ENCODE measurements around the gene TESPA1.

Gene TESPA1

DNA sequence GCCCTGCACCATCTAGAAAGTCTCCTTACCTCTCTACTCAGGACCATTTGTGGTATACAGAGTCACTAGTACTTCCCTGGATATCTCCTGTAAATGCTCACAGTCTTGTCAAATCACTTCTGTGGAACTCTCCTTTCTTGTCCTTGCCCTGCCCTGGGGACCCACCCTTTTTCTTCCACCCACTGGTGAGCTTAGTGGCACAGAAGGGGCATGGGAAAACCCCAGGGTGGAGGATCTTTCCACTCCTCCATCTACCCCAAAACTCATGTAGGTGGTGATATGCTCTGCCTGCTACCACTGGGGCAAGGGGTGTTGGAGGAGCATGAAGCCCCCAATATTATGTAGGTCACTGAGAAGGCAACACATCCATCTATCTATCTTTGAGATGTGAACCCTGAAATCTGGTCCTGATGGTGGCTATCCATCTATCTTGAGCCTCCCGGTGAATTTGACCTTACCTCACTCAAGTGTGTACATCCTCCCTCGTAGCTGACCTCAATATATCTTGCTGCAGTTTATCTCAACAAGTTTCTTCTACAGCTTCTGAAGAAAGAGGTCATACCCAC lies 943 bp downstream of the TESPA1 start:
- no peak for DNase-seq

DNA sequence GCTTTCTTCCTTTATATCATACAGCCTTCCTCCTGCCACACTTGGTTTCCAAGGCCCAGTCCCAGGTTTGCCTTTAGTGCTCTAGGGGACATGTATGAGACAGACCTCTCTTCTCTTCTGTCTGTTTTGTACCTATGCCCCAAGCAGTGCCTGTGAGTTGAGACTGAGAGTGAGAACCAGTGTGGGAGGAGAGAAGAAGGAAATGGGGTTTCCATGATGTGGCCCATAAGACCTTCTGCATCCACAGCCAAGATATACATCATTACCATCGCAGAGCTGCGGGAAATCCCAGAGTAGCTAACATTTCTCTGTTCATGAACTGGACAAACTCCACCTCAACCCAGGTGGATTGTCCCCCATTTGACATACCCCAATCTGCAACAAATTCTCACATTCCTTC lies 2.8 kb downstream of the TESPA1 start:
- DNase-seq: no peak

DNA sequence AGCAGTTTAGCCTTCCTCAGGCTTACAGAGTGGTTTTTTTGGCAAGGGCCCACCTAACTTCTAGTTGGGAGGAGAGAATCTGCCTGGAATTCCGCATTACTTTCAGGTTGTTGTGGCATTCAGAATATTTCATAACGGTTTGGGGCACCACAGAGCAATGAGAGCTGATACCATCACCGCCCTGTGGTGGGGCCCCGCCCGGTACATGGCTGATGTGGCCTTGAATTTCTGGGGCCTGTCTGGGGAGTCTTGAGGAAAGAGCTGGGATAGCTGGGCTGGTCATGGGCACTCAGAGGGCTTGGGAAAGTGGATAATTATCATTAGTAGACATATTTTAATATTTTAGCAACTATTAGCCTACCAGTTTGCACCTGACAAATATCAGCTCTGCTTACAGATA lies 4.2 kb downstream of the TESPA1 start:
- no peak for DNase-seq

DNA sequence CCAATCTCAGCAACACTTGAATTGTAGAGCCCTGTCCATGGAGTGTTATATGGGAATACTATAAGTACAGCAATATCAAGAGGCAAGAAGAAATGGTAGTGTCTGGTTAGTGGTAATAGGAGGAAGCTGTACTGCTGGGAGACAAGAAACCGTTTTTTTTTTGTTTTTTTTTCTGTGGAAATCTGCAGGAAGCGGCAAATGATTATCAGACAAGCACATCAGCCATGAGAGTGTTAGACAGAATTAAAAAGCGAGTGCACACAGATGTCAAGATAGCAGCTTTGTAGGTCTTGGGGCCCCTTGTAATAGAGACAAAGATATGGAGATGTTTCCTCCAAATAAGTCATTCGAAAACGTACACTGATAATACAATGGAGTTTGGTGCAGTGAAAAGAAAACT lies 6.7 kb downstream of the TESPA1 start:
- no peak for DNase-seq

DNA sequence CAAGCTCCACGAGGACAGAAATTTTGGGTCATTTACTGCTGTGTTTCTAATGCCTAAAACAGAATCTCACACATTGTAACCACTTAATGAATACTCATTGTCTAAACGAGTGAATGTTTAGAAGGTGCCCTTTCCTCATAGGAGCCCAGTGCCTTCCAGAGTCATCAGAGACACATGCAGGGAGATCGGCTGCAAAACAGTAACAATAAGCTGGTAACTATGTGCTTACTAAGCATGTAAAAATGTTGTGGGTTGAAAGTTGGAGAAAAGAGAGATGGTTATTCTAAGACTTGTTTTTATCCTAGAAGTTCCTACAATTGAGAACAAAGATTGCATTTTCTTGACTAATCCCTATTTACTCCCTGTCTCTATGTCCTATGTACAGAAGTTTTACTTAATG lies 7.4 kb downstream of the TESPA1 start:
- DNase-seq: peak; percentile 45

DNA sequence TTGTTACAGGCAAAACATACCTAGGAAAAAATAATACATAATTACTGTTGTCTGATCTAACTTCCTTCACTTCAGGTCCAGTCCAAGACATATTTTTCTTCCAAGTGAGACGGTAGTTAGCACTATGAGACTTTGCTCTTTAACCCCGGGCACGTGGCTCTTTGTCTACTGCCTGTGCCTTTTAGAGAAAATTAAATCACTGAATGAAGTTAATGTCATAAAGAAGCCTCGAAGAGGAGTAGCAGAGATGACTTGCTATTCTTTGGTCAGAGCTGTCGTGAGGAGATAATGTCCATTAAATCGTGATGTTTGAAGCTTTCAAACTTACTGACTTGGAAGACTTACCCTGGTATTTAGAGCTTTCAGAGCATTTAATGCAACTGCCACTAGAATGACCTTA lies 8.7 kb downstream of the TESPA1 start:
- no peak for DNase-seq

DNA sequence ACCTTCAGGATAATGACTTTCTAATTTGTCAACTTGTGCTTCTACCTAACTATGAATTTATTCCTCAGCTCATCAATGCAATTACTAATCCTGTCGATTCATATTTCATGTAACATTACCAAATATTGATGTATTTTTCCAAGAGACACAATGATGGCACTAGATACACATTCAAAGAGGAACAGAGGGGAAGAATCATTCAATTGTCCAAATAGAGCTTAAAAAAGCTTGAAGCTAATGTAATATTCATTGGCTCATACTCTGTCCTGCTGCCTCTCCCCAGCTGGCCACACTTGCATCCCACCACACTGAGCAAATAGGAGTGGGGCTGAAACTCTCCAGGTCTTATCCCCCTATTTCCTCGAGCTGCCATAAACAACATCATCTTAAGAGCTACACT lies 9.3 kb downstream of the TESPA1 start:
- no peak for DNase-seq

DNA sequence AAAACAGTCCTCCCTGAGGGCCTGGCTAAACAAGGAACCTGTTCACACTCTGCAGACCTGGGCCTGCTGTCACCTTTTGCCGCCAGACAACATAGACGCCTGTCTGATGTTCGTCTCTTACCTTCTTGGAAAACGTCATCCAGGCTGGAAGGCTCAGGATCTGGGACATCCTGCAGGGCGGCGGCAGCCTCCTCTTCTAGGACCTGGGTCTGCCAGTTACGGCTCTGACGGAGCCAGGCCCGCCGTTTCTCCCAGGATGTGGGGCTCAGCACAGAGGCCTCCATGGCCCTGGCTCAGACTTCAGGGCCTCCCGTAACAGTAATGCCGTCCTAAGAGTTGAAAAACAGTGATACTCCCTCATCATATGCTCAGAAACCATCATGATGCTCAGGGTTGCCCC lies 10.3 kb downstream of the TESPA1 start:
- no peak for DNase-seq

DNA sequence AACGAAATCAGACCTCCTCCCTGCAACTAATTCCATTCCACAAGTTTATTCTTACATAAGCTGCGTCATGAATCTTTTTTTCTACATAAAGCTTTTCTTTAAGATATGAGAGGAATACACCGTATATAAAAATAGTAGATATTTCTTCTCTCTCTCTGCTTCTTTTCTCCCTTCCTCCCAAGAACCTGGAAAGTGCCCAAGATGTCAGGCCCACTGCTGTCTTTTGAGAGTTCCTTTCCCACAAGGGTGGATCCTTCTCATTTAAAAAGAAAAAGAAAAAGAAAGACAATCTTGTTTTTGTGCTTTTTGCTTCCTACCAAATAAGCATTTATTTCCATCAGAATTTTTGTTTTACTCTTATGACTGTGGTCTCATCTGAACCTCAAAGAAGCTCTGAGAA lies 11.0 kb downstream of the TESPA1 start:
- no peak for DNase-seq

DNA sequence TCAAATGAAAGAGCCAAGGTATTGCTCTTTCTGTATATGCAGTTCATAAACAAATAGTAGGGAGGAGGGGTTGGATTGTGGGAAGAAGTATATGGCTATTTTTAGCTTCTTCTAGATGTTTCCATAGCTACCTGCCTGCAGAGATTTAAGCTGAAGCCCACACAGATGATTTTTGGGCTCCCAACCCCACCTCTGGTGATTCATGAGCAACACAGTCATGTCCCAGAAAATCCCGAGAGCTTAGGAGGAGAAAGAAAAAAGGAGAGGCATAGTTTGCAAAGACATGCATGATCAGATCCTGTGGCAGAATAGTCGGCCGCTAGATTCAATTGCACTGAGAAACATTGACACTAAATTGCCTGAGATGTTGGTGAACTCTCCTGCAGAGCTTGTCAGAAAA lies 13.8 kb downstream of the TESPA1 start:
- no peak for DNase-seq

DNA sequence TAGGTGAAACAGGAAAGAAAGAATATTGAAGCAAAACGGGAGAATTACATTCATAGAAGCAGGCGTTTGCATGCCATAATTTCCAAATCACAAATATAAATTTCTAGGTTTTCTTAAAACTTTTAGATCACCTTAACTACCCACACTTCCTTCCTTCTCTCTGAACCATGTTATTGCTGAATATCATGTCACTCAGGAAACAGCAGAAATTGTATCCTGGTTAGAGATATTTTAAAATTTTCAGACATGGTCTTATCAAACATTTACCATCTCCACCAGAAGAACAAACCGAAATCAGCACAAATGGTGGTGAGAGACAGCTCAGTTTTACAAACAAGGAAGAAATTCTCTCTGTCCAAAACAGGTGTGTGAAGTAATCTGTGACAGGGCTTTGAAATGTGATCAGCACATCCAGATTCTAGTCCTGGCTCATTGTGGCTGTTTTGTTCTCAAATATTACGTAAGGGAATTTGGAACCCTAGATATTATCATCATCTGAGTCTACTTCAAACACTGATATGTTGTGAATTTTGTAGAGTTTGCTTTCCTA lies 16.3 kb downstream of the TESPA1 start:
- no peak for DNase-seq

DNA sequence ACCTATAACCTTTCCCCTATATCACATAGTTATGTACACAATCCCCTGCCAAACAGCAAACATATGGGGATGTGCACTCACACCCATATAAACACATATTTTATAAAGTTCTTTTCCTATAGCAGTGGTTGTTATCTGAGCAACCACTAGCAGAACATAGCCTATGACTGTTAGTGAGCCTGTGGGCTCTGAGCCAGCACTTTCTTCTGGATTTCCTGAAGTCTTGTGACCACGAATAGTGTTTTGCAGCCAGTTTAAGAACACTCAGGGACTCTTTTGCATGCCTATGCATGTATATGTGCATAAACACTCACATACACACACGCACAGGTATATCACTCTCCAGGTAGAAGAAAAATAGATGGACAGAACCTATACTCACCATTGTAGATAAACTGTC lies 17.1 kb downstream of the TESPA1 start:
- no peak for DNase-seq

DNA sequence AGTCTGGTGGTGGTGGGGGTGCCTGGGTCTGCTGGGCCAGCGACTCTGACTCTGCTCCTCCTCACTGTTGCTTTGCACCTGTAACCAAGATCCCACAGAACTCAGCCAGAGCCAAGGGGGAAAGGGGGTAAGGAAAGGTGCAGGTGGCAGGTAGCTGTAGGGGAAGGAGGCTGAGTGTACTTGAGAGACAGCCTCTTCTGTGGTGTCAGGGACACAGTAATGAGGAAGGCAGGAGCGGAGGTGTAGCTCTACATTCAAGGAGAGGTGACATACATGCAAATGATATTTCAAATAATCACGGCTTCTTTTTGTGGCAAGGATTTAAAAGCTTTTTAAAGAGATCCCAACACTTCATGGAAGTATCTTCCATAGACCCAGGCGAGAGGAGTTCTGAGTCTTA lies 23.4 kb downstream of the TESPA1 start:
- DNase-seq: no peak

DNA sequence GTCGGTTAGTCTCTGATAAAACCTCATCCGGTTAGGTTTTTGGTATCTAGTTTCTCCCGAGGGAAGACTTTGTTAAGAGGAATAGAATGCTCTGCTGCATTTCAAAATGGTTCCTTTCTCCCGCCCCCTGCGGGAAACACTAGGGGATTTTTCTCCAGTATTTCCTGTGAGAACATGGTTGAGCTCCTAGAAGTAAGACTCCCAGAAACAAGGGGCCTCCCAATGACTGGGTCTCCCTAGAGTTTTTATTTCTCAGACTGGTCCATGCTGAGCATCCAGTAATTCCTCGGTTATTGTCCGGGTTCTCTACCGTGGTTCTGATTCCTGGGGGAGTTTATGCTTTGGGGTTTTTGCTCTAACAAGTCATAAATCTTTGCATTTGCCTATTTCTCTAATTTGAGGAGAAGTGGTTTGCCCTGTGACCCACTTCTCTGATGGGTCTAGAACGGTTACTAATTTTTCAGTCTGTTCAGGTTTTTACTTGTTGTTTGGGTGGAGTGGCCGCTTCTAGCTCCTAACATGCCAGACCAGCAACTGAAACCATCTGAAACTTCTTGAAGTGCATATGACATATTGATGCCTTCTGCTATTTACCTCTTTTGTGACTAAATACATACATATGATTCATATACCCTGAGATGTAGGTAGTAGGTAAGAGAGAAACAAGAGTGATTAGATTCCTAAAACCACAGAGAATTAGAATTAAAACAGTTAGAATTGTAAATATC lies 25.1 kb downstream of the TESPA1 start:
- DNase-seq: no peak

DNA sequence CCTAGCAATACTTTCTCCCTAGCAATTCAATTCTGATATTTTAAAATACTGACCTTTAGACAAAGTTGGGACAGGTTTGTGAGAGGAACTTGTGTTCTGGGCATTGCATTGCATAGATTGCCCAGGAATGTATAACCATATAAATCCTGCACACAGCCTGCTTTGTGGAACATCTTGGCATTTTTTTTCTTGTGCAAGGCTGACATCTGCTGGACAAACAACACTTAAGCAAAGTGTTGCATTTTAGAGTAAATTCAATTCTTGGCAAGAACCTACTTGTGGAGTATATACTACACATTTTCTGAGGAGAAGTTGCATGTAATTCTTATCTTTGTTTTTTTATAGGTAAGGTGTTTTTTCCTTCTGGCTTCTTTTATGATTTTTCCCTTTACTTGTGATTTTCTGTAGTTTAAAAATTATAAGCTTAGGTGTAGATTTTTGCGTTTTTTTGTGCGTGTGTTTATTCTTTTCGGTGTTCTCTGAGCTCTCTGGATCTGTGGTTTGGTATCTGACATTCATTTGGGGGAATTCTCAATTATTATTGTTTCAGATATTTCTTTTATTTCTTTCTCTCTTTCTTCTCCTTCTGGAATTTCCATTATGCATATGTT lies 26.4 kb downstream of the TESPA1 start:
- DNase-seq: peak; percentile 57

DNA sequence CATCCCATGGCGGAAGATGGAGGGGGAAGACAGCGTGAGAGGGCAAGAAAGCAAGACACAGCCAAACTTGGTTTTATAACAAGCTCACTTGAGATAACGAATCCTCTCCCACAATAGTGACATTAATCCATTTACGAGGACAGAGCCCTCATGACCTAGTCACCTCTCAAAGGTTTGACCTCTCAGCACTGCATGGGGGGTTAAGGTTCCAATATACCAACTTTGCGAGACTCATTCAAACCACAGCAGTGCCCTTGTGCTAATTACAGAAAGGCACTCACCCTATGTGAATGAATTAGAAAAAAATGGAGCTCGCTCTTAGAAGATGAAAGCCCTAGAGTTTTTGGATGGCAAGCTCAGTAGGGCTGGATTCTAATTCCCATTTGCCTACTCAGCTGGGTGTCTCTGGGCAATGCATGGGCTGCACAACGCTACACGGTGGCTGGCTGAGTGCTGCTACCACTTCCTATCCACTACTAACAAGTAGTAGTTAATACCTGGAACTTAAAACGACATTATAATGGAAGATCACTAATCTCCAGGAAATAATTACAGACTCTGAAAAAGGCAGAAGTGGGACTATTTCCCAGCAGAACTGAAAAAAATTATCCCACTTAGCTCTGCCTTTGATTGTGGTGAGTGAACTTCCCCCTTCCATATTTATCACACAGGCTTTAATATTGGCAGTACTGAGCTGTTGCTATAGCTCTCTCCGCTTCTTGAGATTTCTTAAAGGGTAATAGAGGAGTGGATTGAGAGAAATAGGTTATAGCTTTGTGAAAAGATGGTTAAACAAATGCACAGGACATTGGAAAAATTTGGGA lies 27.5 kb downstream of the TESPA1 start:
- no peak for DNase-seq

DNA sequence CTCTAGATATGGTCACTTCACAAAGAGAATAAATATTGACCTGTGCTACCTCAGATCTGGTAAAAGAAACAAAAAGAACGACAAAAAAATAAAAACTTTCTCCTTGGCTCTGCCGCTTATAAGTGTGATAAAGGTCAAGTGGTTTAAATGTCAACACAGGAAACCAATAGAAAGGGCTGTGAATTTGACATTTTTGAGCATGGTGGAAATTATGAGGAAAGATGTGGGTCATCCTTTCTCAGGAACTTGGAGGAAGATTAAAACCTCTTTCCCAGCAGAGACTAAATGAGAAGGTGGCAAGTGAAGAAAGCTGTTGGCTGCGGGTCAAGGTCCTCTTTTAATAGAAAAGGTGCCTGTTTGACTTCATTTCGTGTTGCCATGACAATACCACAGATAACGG lies 28.2 kb downstream of the TESPA1 start:
- DNase-seq: no peak

DNA sequence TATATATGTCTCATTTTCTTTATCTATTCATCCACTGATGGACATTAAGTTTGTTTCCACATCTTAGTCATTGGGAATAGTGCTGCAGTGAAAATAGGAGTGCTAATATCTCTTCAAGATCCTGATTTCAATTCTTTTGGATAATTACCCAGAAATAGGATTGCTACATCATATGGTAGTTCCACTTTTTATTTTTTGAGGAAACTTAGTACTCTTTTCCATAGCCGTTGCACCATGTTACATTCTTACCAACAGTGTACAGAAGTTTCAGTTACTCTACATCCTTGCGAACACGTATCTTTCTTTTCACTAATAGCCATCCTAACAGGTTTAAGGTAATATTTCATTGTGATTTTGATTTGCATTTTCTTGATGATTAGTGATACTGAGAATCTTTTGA lies 29.8 kb downstream of the TESPA1 start:
- no peak for DNase-seq

DNA sequence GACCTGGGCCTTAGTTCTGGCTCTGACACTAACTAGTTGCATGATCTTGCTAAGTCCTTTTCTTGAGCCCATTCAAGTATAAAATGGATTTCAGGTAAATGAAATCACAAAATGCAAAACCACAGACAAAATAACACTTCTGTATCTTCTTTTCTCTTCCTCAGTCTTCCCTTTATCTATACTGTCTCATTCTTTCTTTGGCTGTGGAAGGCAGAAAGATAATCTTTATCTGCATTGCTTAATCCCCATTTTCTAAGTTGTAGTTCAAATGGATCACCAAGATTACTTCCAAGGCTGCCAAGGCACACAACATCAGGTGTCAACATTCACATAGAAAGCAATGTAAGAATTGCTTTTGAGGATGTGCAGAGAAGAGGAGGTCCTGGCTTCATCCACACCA lies 30.3 kb downstream of the TESPA1 start:
- DNase-seq: no peak

DNA sequence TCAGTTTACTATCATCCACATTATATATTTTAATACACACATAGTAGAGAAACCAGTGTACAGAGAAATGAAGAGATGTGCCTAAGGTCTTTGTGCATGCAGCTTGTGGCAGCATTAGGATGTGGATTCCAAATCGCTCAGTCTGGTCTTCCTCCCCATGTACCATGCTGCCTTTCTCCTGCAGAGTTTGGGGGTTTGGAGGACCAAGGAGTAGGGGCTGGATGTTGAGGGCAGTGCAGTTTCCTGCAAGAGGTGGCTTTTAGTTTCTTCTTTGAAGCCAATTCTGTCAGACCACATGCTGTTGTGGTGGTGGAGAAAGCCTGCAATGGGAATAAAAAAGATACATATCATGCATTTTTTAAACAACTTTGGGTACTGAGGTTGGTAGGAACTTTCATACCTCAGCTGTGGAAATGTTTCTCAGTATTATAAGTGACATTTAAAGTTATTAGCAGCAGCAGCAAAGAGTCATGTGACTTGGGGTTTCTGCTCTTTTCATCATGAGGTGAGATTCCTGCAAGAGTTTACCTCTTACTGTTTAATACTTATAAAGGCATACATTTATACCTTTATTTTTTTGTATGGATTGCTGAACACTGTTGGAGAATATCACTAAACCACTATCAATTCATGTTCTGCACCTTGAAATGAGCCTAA lies 34.4 kb downstream of the TESPA1 start:
- no peak for DNase-seq

DNA sequence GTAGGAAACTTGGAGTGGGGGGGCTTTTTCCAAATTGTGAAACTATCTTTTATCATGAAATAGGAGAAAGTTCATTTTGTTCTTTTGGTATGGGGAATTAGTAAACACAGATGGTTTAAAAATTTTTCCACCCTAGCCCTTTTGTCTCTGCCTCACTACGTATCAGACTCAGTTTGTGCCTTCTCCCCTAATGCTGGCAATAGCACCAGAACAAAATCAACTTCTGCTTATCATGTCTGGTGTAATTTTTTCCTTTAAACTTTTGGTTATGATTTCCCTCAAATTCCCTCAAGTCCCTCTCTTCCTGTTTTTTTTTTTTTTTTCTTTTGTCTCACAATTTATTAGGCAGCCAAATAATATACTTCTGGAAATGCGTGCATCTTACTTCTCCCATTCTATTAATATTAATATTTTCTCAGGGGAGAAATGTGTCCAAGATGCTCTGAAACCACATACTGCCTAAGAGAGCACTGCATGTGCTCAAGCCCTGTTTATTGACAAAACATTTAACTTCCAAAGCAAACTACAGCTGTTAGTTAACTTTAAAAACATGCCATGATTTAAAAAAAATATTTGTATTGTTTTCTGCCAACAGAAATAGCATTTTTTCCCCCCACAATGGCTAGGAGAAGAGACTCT lies 35.4 kb downstream of the TESPA1 start:
- no peak for DNase-seq

DNA sequence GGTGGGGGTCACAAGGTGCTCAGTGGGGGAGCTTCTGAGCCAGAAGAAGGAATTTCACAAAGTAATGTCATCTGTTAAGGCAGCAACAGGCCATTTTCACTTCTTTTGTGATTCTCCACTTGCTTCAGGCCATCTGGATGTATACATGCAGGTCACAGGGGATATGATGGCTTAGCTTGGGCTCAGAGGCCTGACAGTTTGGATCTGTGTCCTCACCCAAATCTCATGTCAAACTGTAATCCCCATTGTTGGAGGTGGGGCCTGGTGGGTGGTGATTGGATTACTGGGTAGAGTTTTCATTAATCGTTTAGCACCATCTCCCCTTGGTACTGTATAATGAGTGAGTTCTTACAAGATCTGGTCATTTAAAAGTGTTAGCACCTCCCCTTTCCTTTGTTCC lies 36.4 kb downstream of the TESPA1 start:
- DNase-seq: no peak

DNA sequence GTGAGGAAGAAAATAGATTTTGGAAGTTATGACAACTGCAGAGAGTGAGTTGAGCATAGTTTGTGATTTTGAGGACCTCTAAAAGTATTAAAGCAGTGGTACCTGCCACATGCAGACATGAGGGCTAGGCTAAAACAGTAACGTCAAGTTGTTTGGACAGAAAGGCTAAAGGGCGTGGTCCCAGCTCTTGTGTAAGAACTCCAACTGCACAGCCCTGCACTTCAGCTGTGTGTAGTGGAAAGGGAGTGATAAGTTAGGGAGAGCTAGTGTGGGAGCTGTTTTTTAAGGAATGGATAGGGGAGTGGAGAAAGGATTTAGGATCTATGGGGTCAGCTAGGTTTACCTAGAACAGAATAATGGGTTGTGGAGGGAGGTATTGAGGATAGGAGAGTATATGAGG lies 39.5 kb downstream of the TESPA1 start:
- no peak for DNase-seq
